HG03108 (cell line): ENCODE results near the gene CCDC54.

Experiments used
- ATAC-seq: cut with Tn5 transposase; IDR thresholded peaks from one replicate; pipeline ENCODE4 v1.9.1; 2021; ENCODE audit warnings: moderate library complexity; ENCODE audit not compliant: unreplicated experiment

CCDC54 gene

GRCh38 chr3:107392549-107393165, 15.4 kb downstream of the CCDC54 start:
- no peak for ATAC-seq

DNA sequence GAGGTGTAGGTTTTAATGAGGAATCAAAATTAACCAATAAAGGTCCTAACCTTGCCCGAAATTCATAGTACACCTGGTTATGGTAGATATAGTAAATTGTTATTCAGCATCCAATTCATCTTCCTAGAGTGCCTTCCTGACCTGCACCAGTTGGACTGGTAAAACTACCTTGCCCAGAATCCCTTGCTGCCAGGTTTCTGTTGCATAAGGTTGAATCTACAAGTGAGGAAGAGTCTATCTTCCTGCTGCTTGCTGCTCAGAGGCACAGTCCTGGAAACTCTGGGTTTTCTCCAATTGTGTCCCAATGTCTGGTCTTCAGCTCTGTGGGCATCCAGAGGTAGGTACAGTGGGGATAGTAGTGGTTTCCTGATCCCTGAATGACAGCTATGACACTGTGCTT, 17.3 kb downstream of the CCDC54 start:
- ATAC-seq, result no peak

DNA sequence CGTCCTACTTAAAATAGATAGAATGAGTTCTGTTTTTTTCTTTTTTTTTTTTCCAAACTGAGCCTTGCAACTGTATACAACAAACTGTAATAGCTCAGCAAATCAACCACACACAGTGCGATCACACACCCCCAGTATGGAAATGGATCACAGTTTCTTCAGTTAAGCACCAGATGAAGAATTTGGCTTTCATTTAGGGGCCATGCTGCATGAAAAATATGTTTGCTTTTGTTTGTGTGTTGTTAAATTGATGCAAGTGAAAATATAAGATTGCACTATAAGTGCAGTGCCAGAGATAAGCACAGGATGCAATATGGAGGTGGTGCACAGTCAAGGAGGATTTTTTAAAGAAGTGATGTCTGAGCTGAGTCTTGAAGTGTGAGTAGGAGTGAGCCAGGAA, 17.8 kb downstream of the CCDC54 start:
- ATAC-seq, result no peak

DNA sequence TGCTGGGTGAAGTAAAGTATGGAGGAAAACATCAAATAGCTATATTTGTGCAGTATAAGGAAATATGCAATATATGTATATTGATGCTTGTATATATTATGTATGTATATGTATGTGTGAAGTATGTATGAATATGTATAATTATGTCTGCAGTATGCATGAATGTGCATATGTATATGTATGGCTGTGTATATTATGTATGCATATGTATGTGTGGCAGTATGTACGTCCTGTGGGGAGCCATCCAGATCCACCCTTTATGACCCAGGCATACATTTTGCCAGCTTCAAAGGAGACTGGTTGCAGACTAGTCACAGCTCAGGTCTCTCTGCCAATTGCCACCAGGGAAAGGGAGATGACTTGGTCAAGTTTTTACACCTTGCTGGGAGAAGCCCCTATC, 24.1 kb downstream of the CCDC54 start:
- no peak for ATAC-seq

GRCh38 chr3:107402214-107402613, 25.0 kb downstream of the CCDC54 start:
- no peak for ATAC-seq

DNA sequence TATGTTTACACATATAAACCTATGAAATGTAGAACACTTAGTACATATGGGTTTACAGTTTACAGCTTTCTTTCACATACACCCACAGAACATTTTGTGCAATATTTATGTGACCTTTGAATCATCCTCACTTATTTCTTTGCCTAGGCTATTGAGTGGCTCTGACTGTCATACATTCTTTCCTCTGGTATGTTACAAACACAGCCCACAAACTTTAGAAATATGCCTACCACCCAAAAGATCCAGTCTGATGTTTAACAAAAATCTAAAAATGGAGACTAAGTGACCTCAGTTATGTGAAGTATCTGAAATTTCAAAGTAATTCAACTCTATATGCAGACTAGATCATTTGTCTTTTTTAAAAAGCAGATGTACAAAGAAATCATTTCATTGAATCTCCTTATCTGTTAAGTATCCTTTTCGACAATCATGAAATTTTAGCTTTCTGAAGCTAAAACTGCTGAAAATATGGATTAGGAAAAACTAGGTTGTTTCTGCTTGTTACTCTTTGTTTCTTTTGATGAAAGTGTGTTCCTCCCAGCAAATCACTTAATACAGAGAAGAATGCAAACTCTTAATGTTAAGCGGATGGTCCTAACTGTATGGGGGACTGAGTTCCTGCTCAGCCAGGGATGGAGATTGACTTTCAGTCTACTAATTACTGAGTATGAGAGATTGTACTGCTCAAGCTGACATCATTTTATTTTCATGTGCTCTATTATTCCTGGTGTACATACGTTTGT, 27.7 kb downstream of the CCDC54 start:
- no peak for ATAC-seq

DNA sequence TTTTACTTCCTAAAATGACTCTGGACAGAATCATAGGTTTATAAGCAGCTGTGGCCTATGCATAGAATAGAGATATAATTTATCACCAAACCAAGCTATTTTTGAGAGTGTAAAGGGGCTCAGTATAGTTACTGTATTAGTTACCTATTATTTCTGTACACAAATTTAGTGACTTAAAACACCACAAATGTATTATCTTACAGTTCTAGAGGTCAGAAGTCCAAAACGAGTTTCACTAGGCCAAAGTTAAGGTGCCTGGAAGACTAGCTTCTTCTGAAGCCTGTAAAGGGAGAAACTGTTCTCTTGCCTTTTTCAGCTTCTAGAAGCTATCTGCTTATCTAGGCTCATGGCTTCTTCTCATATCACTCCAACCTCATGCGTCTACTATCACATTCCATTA, 30.1 kb downstream of the CCDC54 start:
- no peak for ATAC-seq

GRCh38 chr3:107408513-107408912, 31.3 kb downstream of the CCDC54 start:
- no peak for ATAC-seq

- ATAC-seq, result no peak
Measured at GRCh38 chr3:107409365-107409764, 32.1 kb downstream of the CCDC54 start.

- ATAC-seq, result no peak
Measured at GRCh38 chr3:107410606-107411005, 33.4 kb downstream of the CCDC54 start.

GRCh38 chr3:107411056-107411455, 33.8 kb downstream of the CCDC54 start:
- ATAC-seq, result no peak

GRCh38 chr3:107411779-107412178, 34.5 kb downstream of the CCDC54 start:
- ATAC-seq, result no peak

DNA sequence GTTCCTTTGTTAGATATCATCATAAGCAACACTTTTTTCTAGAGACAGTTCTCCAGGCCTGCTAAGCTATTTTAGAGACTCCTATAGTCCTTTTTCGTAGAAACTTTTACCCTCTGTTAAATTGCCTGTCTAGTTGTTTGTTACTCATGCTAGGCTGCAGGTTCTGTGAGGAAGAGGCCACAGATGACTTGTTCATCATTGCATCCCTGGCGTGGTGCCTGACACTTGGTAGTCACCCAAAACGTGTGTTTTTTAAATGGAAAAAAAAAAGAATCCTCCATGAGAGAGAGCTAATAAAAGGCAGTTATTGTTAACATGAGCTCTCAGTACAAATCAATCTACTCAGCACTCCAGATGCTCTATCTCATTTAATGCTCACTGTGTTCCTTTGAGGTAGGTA, 35.1 kb downstream of the CCDC54 start:
- no peak for ATAC-seq

DNA sequence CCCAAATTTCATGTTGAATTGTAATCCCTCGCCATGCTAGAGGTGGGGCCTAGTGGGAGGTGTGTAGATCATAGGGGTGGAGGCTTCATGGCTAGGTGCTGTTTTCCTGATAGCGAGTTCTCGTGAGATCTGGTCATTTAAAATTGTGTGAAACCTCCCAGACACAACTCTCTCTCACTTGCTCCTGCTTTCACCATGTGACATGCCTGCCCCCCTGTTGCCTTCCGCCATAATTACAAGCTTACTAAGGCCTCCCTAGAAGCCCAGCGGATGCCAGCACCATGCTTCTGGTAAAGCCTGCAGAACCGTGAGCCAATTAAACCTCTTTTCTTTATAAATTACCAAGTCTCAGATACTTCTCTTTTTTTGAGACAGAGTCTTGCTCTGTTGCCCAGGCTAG, 36.0 kb downstream of the CCDC54 start:
- no peak for ATAC-seq

GRCh38 chr3:107414325-107414964, 37.2 kb downstream of the CCDC54 start:
- ATAC-seq, result peak; percentile 73

GRCh38 chr3:107416138-107416537, 38.9 kb downstream of the CCDC54 start:
- ATAC-seq, result no peak

GRCh38 chr3:107416886-107417285, 39.6 kb downstream of the CCDC54 start:
- no peak for ATAC-seq

DNA sequence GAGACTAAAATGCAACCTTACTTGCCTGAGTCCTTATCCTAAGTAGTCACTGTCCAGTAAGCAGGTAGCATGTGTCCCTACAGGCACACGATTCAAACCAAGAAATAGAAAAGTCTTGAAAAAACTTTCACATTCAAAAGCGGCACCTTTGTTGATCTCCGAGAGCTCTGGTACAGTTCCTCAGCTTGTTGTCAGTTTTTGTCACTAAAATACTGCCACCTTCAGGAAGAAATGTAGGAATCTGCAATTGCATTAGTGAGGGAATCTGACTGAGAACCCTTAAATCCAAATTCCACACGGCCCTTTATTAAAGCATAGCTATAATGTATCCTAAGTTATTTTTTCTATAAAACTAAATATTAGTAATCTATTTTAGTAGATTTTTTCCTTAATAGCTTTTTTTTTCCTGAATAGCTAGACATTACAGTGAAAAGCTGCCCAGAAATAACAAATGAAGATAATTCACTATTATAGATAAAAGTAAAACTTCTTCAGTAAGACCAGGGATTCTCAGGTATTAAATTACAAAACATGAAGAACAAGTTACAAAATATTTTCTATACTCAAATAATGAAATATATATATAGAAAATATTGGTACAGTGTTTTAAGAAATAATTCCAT, 44.0 kb downstream of the CCDC54 start:
- ATAC-seq, result peak; percentile 85

GRCh38 chr3:107421881-107422280, 44.6 kb downstream of the CCDC54 start:
- no peak for ATAC-seq

DNA sequence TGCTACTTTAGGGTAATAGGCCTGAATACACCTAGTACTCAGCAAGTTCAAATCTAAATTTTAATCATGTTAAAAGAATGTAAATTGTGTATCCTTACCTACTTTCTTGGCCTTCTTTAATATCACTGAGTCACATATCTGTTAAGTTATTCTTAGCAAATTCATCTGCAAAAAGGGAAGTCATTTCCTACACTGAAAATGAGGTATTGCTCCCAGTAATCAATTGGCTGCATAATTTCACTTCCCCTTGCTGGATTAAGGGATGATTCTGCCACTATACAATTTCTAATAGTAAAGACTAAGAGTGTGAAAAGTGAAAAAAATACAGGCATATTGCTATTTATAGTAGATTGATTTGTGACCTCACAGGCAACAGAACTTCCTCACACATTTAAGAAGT, 47.8 kb downstream of the CCDC54 start:
- ATAC-seq, result no peak

DNA sequence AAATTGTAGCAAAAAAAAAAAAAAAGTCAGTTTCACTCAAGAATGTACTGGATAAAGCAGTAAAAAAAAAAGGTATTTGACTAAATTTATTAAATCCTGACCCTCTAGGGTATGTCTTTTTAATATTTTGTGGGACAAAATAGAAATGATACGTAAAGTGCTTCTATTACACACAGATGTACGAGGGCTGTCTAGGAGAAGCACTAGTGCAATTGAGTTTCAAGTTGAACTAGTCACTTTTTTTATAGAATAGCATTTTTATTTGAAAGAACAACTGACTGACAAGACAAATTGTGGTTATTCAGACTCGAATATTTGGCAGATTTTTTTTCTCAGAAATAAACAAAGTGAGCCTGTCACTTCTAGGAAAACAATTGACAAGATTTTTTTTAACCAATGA, 49.0 kb downstream of the CCDC54 start:
- no peak for ATAC-seq
